AG04449 (cell line): ENCODE results near the gene APOH.

Experiments
- CTCF ChIA-PET: fragments of 350-600 bp; formaldehyde crosslinking; extraction: SDS; loops from one replicate; lab custom pipeline; 2021; ENCODE audit warnings: antibody characterized with exemption; lab: Yijun Ruan, JAX
- POLR2A ChIA-PET: fragments of 400-600, 350-600 bp; formaldehyde crosslinking; extraction: SDS; loops from one replicate; lab custom pipeline; 2020; ENCODE audit warnings: antibody characterized with exemption, inconsistent platforms; lab: Yijun Ruan, JAX
- DNase-seq: peaks from one replicate; pipeline ENCODE4 v3.0.0-alpha.2; 2010; ENCODE audit warnings: low read depth, low spot score
- H3K4me3 ChIP-seq: 2 replicates; pipeline ENCODE4 v1.5.1; 2011; ENCODE audit warnings: low read depth, mild to moderate bottlenecking, control low read depth, low read length
- CTCF ChIP-seq: IDR thresholded peaks from one replicate; pipeline ENCODE4 v1.5.1; 2011; ENCODE audit warnings: mild to moderate bottlenecking, moderate library complexity, low read length, control low read depth, inconsistent platforms; ENCODE audit not compliant: insufficient read depth; ENCODE audit errors: missing control alignments

The APOH gene

DNA sequence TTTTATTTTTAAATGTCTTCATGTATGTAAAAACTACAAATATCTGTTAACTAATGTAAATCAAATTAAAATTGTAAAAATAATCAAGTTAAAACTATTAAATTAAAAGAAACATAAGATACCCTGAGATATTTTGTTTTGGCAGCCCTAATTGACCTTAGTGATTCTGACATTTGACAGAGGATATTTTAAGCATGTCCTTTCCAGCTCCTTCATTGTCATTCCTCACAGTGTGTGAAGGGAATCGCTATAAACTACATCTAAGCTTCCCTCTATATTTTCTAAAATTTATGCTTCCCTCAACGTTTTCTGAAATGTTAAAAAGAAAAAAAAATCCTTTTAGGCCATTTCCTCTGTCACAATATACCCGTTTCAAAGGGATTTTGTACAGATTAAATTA, 57.5 kb downstream of the APOH start:
- H3K4me3 ChIP-seq: no peak overlapping the region
- ChIA-PET CTCF (no interaction called here), POLR2A (no interaction called here)
- no peak for TF ChIP-seq CTCF
- no peak for DNase-seq

DNA sequence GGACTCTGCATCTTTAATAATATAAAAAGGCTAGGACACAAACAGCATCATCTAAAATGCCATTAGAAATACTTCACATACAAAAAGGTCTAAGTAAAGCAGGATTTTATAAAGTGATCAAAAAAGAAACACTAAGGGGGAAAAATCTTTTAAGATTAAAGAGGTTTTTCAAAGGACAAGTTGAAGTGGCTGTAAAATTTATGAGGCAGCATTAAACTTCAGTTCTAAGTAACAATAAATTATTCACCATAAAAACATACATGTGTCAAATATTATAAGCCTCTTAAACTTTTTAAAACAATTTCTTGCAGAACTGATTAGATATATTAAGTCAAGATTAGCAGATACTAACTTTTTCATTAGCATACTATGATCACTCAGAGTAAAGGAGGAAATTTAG, 58.0 kb downstream of the APOH start:
- ChIA-PET CTCF (no interaction called here), POLR2A (no interaction called here)
- no peak overlapping the region for H3K4me3 ChIP-seq
- TF ChIP-seq CTCF: no peak
- DNase-seq: no peak

- POLR2A ChIA-PET: no interaction called here
- H3K4me3 ChIP-seq: no peak overlapping the region
- CTCF ChIA-PET: interaction anchor here (1.8 to 8.5 kb wide), 2 partner anchors 874 to 937 kb away, joined by 7 to 98 read pairs; no protein-coding TSS in a partner anchor
- no peak for DNase-seq
- TF ChIP-seq CTCF: no peak
These were observed 59.4 kb downstream of the APOH start for GRCh38 chr17:66169839-66170238.

DNA sequence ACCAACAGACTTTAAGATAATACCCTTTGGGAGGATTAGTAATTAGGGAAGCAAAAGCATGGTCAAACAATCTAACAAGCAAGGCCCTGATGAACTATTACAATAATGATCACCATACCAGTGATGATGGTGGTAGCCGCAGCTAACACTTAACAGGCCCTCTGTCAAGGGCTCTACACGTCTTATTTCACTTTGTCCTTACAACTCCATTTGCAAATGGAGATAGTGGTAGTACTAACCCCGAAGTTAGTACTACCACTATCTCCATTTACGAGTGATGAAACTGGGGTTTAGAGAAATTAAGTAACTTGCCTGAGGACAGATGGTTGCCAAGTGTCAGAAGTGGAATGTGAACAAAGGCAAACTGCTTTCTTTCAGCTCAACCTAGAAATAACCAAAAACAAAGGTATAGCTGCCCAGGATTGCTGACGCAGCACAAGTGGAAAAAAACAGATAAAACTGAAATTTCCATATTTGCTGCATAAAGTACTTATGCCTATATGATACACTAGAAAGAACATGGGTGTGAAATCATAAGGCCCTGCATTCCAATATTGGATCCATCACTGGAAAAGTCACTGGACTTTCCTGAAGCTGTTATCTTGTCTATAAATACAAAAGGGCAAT, 61.9 kb downstream of the APOH start:
- CTCF ChIA-PET: interaction anchor here (0.8 to 8.5 kb wide), 7 partner anchors 17 to 937 kb away, joined by 3 to 107 read pairs (median 3); no protein-coding TSS in a partner anchor
- no peak overlapping the region for H3K4me3 ChIP-seq
- POLR2A ChIA-PET: interaction anchor here (0.7 kb wide), 1 partner anchor 695 kb away, joined by 3 read pairs; no protein-coding TSS in a partner anchor
- TF ChIP-seq CTCF: no peak
- no peak for DNase-seq

- H3K4me3 ChIP-seq: no peak overlapping the region
- peak; percentile 16 for DNase-seq
- peak; percentile 46 for TF ChIP-seq CTCF
- POLR2A ChIA-PET: no interaction called here
- CTCF ChIA-PET: interaction anchor here (0.6 to 8.5 kb wide), 22 partner anchors 10 to 946 kb away, joined by 3 to 107 read pairs (median 4); no protein-coding TSS in a partner anchor
These were observed 63.6 kb downstream of the APOH start for GRCh38 chr17:66165537-66166123.
